AG04450 (cell line): ENCODE data around the gene ANGPTL2. TPM values are rescaled to one million over a fixed set of nuclear protein-coding genes. Genes with fewer than 3 reads are reported as not detected.

ENCODE experiments used
- CTCF ChIA-PET: fragments of 300-600, 350-600 bp; formaldehyde crosslinking; extraction: SDS; loops from one replicate; lab custom pipeline; 2022; ENCODE audit warnings: antibody characterized with exemption, inconsistent platforms; lab: Charles Lee
- POLR2A ChIA-PET: fragments of 350-600 bp; formaldehyde crosslinking; extraction: SDS; loops from one replicate; lab custom pipeline; 2021; ENCODE audit warnings: antibody characterized with exemption, inconsistent platforms; lab: Yijun Ruan, JAX
- DNase-seq: peaks from one replicate; pipeline ENCODE4 v3.0.0-alpha.2; 2011; ENCODE audit warnings: low read depth, low spot score
- H3K27ac ChIP-seq: one replicate; pipeline ENCODE4 v1.5.1; 2012; ENCODE audit warnings: low read depth, low read length, control low read depth
- H3K27me3 ChIP-seq: one replicate; pipeline ENCODE4 v1.6.0; 2012; ENCODE audit warnings: low read length; ENCODE audit not compliant: control insufficient read depth, insufficient read depth
- H3K4me3 ChIP-seq: 2 replicates; pipeline ENCODE4 v1.5.1; 2011; ENCODE audit warnings: mild to moderate bottlenecking, low read depth, low read length, control low read depth
- H3K9me3 ChIP-seq: 2 replicates; pipeline ENCODE4 v1.5.1; 2012; ENCODE audit warnings: low read length; ENCODE audit not compliant: control insufficient read depth, insufficient read depth
- polyA plus RNA-seq: library from polyadenylated mRNA; depleted of rRNA; stranded (reverse); fragments of >200 nt; gene quantifications from 2 replicates; pipeline ENCODE4 v1.2.3, GENCODE V29; 2011
- TF ChIP-seq, protein P1 (sequence below): IDR thresholded peaks from 2 replicates; pipeline ENCODE4 v1.5.1; 2011; ENCODE audit warnings: low read depth, low read length, control low read depth, inconsistent platforms

The ANGPTL2 gene
- polyA plus RNA-seq, 1 experiment, result 108 TPM

DNA sequence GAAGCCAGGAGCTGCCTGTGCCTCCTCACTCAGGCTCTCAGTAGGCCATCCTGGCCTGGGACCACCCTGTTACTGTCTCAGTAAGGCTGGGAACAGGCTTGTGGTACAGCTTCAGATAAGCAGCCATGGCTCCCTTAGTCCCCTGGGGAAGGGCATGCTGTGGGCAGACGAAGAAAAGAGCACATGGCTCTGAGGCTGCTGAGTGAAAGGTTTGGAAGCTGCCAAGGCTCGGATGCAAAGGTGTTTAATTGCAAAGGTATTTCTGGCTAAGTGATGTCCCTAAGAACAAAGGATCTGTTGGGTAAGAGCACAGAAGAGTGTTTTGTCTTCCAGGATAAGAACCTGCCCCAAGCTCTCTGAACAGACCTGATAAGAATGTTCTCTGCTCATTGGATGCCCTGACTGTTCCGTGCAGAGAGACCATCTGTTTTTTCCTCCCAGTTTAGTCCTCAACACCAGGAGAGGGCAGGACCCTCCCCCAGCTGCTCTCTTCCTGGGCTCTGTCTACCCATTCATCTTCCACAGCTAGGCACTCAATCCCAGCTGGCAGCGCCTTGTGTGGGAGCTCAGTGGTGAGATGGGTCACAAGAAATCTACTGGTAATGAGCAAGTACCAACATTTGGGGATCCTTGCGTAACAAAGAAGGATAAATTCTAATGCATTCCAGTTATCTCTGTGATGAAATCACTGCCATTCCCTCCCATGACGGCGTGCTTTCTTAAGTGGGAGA is 17.7 kb downstream of the ANGPTL2 start:
- no peaks in the 10 kb centered on the region for H3K27me3 ChIP-seq
- H3K4me3 ChIP-seq, result no peak overlapping the region
- ChIA-PET CTCF (no interaction called here), POLR2A (interaction anchor here (1.1 kb wide), 1 partner anchor 18 kb away, joined by 6 read pairs; the partner anchor contains the start of gene ANGPTL2)
- DNase-seq, result no peak
- no peaks in the 10 kb centered on the region for H3K9me3 ChIP-seq
- H3K27ac ChIP-seq, result no peak overlapping the region
- TF ChIP-seq, protein P1, sequence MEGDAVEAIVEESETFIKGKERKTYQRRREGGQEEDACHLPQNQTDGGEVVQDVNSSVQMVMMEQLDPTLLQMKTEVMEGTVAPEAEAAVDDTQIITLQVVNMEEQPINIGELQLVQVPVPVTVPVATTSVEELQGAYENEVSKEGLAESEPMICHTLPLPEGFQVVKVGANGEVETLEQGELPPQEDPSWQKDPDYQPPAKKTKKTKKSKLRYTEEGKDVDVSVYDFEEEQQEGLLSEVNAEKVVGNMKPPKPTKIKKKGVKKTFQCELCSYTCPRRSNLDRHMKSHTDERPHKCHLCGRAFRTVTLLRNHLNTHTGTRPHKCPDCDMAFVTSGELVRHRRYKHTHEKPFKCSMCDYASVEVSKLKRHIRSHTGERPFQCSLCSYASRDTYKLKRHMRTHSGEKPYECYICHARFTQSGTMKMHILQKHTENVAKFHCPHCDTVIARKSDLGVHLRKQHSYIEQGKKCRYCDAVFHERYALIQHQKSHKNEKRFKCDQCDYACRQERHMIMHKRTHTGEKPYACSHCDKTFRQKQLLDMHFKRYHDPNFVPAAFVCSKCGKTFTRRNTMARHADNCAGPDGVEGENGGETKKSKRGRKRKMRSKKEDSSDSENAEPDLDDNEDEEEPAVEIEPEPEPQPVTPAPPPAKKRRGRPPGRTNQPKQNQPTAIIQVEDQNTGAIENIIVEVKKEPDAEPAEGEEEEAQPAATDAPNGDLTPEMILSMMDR, result no peak

DNA sequence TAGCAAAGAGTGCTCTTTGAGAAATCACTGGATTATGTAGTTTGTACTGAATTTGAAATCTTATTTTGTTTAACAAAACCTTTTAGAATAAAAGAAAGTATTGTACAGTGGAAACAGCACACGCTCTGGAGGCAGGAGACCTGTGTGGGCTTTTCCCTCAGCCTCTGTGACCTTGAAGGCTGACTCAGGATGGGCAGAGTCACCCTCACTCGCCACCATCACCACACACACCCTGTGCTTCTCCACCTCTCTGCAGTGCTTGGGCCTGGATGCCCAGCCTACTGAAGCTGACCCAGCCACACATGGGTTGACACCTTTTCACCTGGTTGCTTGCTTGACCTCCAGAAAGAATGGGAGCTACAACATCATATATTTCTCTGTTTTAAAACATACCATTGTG is 19.6 kb downstream of the ANGPTL2 start:
- Histone ChIP-seq H3K9me3 (no peaks in the 10 kb centered on the region), H3K27me3 (no peaks in the 10 kb centered on the region), H3K27ac (no peak overlapping the region), H3K4me3 (no peak overlapping the region)
- no peak for DNase-seq
- CTCF ChIA-PET, result interaction anchor here (0.8 to 0.9 kb wide), 2 partner anchors 124 to 137 kb away, joined by 3 read pairs; no protein-coding TSS in a partner anchor
- TF ChIP-seq, protein P1, result no peak
- POLR2A ChIA-PET, result interaction anchor here (1.0 kb wide), 1 partner anchor 20 kb away, joined by 5 read pairs; the partner anchor contains the start of gene ANGPTL2

DNA sequence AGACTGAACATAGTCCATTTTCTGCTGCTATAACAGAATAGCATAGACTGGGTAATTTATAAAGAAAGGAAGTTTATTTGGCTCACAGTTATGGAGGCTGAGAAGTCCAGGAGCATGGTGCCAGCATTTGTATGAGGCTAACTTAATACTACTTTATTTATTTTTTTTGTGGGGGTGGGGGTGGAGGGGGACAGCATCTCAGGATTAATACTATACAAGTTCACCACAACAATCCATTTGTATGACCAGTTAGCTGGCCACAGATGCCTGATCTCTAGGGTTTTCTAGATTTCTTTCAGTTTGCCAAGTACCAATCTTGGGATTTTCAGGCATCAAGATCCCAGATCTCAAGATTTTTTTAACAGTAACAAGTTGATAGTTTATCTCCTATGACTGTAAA is 20.3 kb downstream of the ANGPTL2 start:
- no peak overlapping the region for H3K4me3 ChIP-seq
- TF ChIP-seq, protein P1, result no peak
- no peak overlapping the region for H3K27ac ChIP-seq
- no peaks in the 10 kb centered on the region for H3K27me3 ChIP-seq
- no peaks in the 10 kb centered on the region for H3K9me3 ChIP-seq
- peak; percentile 34 for DNase-seq
- POLR2A ChIA-PET, result interaction anchor here (1.0 kb wide), 1 partner anchor 21 kb away, joined by 5 read pairs; the partner anchor contains the start of gene ANGPTL2
- CTCF ChIA-PET, result interaction anchor here (0.8 to 0.9 kb wide), 2 partner anchors 123 to 137 kb away, joined by 3 read pairs; no protein-coding TSS in a partner anchor

DNA sequence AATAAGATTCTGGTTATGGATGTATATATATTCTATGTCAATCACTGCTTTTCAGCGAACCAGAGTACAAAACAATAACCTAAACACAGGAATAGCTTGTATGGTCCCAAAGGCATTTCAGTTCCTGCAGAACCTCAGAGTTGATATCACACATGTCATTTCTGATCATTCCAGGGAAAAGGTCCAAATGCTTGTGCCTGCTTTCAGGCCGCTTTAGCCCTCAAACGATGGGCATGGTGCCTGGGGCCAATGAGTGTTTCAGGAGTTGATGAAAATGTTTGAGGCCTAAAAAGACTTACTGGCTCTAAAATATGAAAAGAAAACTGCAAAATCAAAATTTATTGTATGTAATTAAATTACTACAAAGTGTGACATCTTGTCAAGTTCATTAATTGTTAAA is 22.8 kb downstream of the ANGPTL2 start:
- Histone ChIP-seq H3K27me3 (no peaks in the 10 kb centered on the region), H3K27ac (no peak overlapping the region), H3K4me3 (no peak overlapping the region), H3K9me3 (no peaks in the 10 kb centered on the region)
- TF ChIP-seq, protein P1, result no peak
- DNase-seq, result no peak
- POLR2A ChIA-PET, result no interaction called here
- CTCF ChIA-PET, result no interaction called here

DNA sequence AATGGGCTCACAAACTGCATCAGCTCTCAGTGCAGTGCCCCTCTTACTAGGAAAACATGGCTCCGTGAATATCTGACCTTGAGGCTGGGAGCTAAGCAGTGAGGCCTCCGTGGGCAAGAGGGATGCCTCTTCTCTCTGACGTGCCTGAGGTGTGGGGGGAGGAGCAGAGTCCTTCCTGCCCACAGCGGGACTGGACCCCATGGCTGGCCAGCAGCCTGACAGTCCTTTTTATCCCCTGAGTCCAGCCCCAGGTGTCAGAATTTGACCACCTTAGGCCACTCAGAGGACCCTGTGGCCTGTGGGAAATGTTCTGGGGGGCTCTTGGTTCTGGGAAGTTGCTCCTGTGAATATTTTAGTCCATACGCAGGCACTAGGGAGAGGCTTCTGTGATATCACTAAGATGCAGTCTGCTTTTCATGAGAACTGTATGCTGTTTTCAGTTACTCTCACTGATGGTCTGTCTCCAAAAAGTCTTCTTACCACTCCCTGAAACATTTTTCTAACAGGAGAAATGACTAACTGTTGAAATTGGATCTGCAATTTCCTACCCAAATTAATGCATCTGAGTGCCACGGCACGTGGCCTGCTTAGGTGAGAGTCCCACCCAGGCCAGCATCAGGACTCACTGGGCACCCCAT is 23.4 kb downstream of the ANGPTL2 start:
- TF ChIP-seq, protein P1, result no peak
- Histone ChIP-seq H3K27me3 (no peaks in the 10 kb centered on the region), H3K27ac (no peak overlapping the region), H3K4me3 (no peak overlapping the region), H3K9me3 (no peaks in the 10 kb centered on the region)
- ChIA-PET POLR2A (no interaction called here), CTCF (no interaction called here)
- no peak for DNase-seq
